CD14-positive monocyte (primary cell): Measurements from ENCODE around the gene OAS2. TPM values are rescaled to one million over a fixed set of nuclear protein-coding genes. Genes with fewer than 3 reads are reported as not detected.

Experiments used
- DNase-seq, 3 donors: peaks; one replicate each; pipeline ENCODE4 v3.0.0-alpha.2; 2011 to 2022
- H2AFZ ChIP-seq: 2 replicates; pipeline ENCODE4 v1.6.0; 2012; ENCODE audit warnings: mild to moderate bottlenecking, low read depth, low read length, inconsistent platforms; ENCODE audit not compliant: insufficient read depth, poor library complexity, severe bottlenecking
- H3K27ac ChIP-seq, 2 donors: 1 replicate in 1 of 2; 2 replicates in 1 of 2; pipeline ENCODE4 v1.5.1; 2012 to 2013; ENCODE audit warnings: low read length in 2 of 2, control low read depth in 1 of 2, inconsistent platforms in 1 of 2, low read depth in 1 of 2, mild to moderate bottlenecking in 1 of 2
- H3K27me3 ChIP-seq, 2 donors: one replicate each; pipeline versions ENCODE4 v1.6.0 to v1.6.1; 2011 to 2013; ENCODE audit warnings: low read length in 2 of 2; ENCODE audit not compliant: control insufficient read depth in 2 of 2, insufficient read depth in 2 of 2
- H3K36me3 ChIP-seq, 2 donors: replicated peaks in 1 of 2; 1 replicate in 1 of 2; 2 replicates in 1 of 2; pipeline versions ENCODE4 v1.5.1 to v1.6.1; 2012 to 2013; ENCODE audit warnings: low read length in 2 of 2, control low read depth in 1 of 2, inconsistent platforms in 1 of 2, mild to moderate bottlenecking in 1 of 2; ENCODE audit not compliant: insufficient read depth in 2 of 2, control insufficient read depth in 1 of 2
- H3K4me1 ChIP-seq, 2 donors: 1 replicate in 1 of 2; 2 replicates in 1 of 2; pipeline versions ENCODE4 v1.5.1 to v1.6.1; 2012 to 2013; ENCODE audit warnings: low read length in 2 of 2, control low read depth in 1 of 2, inconsistent platforms in 1 of 2, mild to moderate bottlenecking in 1 of 2, moderate library complexity in 1 of 2; ENCODE audit not compliant: insufficient read depth in 2 of 2, control insufficient read depth in 1 of 2
- H3K4me2 ChIP-seq: replicated peaks from 2 replicates; pipeline ENCODE3; 2012; ENCODE audit warnings: low read length, moderate library complexity, mild to moderate bottlenecking; ENCODE audit not compliant: poor library complexity, severe bottlenecking; ENCODE audit errors: extremely low read depth
- H3K4me3 ChIP-seq, 3 experiments: fragments of 200-600 bp in 1 of 3; sonication (generic) in 1 of 3; replicated peaks in 1 of 3; 1 replicate in 2 of 3; 2 replicates in 1 of 3; pipeline ENCODE4 v1.5.1; 2011 to 2013; ENCODE audit warnings: low read length in 3 of 3, mild to moderate bottlenecking in 3 of 3, control low read depth in 2 of 3, low read depth in 2 of 3, inconsistent platforms in 1 of 3, moderate library complexity in 1 of 3
- H3K79me2 ChIP-seq: 2 replicates; pipeline ENCODE4 v1.6.0; 2012; ENCODE audit warnings: mild to moderate bottlenecking, control low read depth, inconsistent platforms, low read length, moderate library complexity; ENCODE audit not compliant: insufficient read depth
- H3K9ac ChIP-seq: 2 replicates; pipeline ENCODE4 v1.6.0; 2017; ENCODE audit warnings: low read length, mild to moderate bottlenecking; ENCODE audit not compliant: insufficient read depth, poor library complexity, severe bottlenecking
- H3K9me3 ChIP-seq, 2 donors: replicated peaks in 1 of 2; 1 replicate in 1 of 2; 2 replicates in 1 of 2; pipeline versions ENCODE4 v1.5.1 to v1.6.1; 2012 to 2013; ENCODE audit warnings: low read length in 2 of 2, control low read depth in 1 of 2; ENCODE audit not compliant: control insufficient read depth in 1 of 2, insufficient read depth in 1 of 2
- H4K20me1 ChIP-seq: 2 replicates; pipeline ENCODE4 v1.6.0; 2012; ENCODE audit warnings: mild to moderate bottlenecking, low read length, control low read depth, moderate library complexity; ENCODE audit not compliant: insufficient read depth
- H3K27ac Mint-ChIP-seq, 7 donors: one replicate each; pipeline ENCODE4 v1.8.0; 2020; ENCODE audit warnings: mild to moderate bottlenecking in 7 of 7, mixed read lengths in 7 of 7, moderate library complexity in 6 of 7, inconsistent platforms in 2 of 7
- H3K27me3 Mint-ChIP-seq, 3 donors: one replicate each; pipeline ENCODE4 v1.8.0; 2021 to 2022; ENCODE audit warnings: low read depth in 3 of 3, mild to moderate bottlenecking in 3 of 3, mixed read lengths in 3 of 3, moderate library complexity in 3 of 3, inconsistent platforms in 1 of 3
- H3K36me3 Mint-ChIP-seq, 2 donors: one replicate each; pipeline ENCODE4 v1.8.0; 2020; ENCODE audit warnings: mixed read lengths in 2 of 2, inconsistent platforms in 1 of 2, mild to moderate bottlenecking in 1 of 2
- H3K4me1 Mint-ChIP-seq: one replicate; pipeline ENCODE4 v1.8.0; 2020; ENCODE audit warnings: mild to moderate bottlenecking, mixed read lengths
- H3K4me3 Mint-ChIP-seq, 2 donors: one replicate each; pipeline ENCODE4 v1.8.0; 2020; ENCODE audit warnings: mild to moderate bottlenecking in 2 of 2, mixed read lengths in 2 of 2, moderate library complexity in 1 of 2
- H3K9me3 Mint-ChIP-seq, 7 donors: one replicate each; pipeline ENCODE4 v1.8.0; 2020 to 2022; ENCODE audit warnings: mixed read lengths in 7 of 7, mild to moderate bottlenecking in 6 of 7, moderate library complexity in 6 of 7, inconsistent platforms in 2 of 7
- WGBS: methylation state at CpG from one replicate; pipeline ENCODE4 v1.1.5; 2013; ENCODE audit warnings: missing lambda C conversion rate; ENCODE audit not compliant: insufficient coverage; 5-methylcytosine and 5-hydroxymethylcytosine counted together
- intact Hi-C, 2 donors: fragments of 100-400 bp; cut with micrococcal nuclease; formaldehyde crosslinking; loops; one replicate each; pipeline versions ENCODE4 v1.15.0 to v1.15.1; 2023
- polyA plus RNA-seq, 3 donors: library from polyadenylated mRNA; depleted of rRNA in 1 of 3; unstranded in 2 of 3; stranded (reverse) in 1 of 3; fragments of 300-500 nt in 2 of 3; fragments of >200 nt in 1 of 3; fragmentation: Illumina TruSeq in 2 of 3; gene quantifications; 1 replicate in 2 of 3; 2 replicates in 1 of 3; pipeline ENCODE4 v1.2.3, GENCODE V29; 2012 to 2021
- TF ChIP-seq, protein P1 (sequence below): fragments of 200-600 bp; IDR thresholded peaks from one replicate; pipeline ENCODE4 v1.8.0; 2022; ENCODE audit warnings: antibody characterized with exemption, mild to moderate bottlenecking

Gene OAS2
- polyA plus RNA-seq, 3 donors, result 27.7 to 55.9 (median 40.1) TPM

DNA sequence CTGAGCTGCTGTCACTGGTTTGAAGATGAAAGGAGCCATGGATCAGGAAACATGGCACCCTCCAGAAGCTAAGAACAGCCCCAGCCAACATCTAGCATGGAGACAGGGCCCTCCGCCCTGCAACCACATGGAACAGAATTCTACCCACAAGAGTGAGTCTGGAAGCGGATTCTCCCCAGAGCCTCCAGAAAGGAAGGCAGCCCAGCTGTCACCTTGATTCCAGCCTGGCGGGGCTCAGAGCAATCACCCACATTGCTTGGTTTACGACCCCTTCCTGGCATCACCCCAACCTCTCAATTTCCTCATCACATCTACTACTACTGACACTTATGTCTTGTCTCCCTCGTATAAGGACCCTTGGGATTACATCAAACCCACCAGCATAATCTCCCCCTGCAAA lies 38.5 kb downstream of the OAS2 start:
- no peaks in the 10 kb centered on the region for H3K27me3 ChIP-seq
- WGBS, result 89% methylated on average over 3 of the region's 5 CpGs
- H2AFZ ChIP-seq, result no peak overlapping the region
- no peak overlapping the region for H3K4me3 ChIP-seq
- Mint-ChIP-seq H3K9me3 (peaks cover 0 to 6% (median 3%) of the 10 kb centered on the region in 7 donors), H3K4me1 (no peaks in the 10 kb centered on the region), H3K36me3 (peaks cover under 1 to 1% of the 10 kb centered on the region in 2 donors), H3K27ac (no peak overlapping the region), H3K27me3 (peaks cover 9 to 14% (median 9%) of the 10 kb centered on the region in 3 donors), H3K4me3 (no peak overlapping the region)
- no peak overlapping the region for H3K27ac ChIP-seq
- H3K4me1 ChIP-seq, result no peaks in the 10 kb centered on the region
- no peak overlapping the region for H3K4me2 ChIP-seq
- H4K20me1 ChIP-seq, result no peaks in the 10 kb centered on the region
- H3K9me3 ChIP-seq, result peaks cover under 1% of the 10 kb centered on the region in 2 donors
- no peak overlapping the region for H3K9ac ChIP-seq
- H3K79me2 ChIP-seq, result no peaks in the 10 kb centered on the region
- peaks cover 0 to under 1% of the 10 kb centered on the region in 2 donors for H3K36me3 ChIP-seq
- TF ChIP-seq, protein P1, sequence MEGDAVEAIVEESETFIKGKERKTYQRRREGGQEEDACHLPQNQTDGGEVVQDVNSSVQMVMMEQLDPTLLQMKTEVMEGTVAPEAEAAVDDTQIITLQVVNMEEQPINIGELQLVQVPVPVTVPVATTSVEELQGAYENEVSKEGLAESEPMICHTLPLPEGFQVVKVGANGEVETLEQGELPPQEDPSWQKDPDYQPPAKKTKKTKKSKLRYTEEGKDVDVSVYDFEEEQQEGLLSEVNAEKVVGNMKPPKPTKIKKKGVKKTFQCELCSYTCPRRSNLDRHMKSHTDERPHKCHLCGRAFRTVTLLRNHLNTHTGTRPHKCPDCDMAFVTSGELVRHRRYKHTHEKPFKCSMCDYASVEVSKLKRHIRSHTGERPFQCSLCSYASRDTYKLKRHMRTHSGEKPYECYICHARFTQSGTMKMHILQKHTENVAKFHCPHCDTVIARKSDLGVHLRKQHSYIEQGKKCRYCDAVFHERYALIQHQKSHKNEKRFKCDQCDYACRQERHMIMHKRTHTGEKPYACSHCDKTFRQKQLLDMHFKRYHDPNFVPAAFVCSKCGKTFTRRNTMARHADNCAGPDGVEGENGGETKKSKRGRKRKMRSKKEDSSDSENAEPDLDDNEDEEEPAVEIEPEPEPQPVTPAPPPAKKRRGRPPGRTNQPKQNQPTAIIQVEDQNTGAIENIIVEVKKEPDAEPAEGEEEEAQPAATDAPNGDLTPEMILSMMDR, result no peak
- DNase-seq, result no peak
- intact Hi-C loops, result no loop called here

DNA sequence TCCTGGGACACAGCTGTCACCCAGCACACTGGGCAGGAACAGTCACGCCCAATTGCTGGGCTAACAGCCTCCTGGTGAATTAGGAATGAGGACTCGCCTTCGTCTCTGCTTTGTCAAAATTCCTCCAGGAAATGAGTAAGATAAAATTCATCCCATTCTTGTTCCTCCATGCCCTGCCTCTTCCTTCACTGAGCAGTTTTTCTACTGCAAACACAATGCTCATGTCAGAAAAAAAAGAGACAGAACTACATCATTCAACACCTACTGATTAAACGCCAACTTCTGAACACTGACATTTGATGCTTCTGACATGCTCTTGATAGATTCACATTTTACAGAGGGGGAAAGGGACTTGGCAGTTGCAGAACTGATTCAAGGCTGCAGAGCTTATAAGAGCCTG lies 40.7 kb downstream of the OAS2 start:
- WGBS, result 88% methylated on average over 1 of the region's 4 CpGs
- intact Hi-C loops, result no loop called here
- Histone ChIP-seq H3K27me3 (no peaks in the 10 kb centered on the region), H3K4me3 (no peak overlapping the region), H3K4me1 (no peaks in the 10 kb centered on the region), H3K9ac (no peak overlapping the region), H3K27ac (no peak overlapping the region), H3K36me3 (no peaks in the 10 kb centered on the region), H4K20me1 (no peaks in the 10 kb centered on the region), H3K9me3 (no peaks in the 10 kb centered on the region), H2AFZ (no peak overlapping the region), H3K4me2 (no peak overlapping the region), H3K79me2 (no peaks in the 10 kb centered on the region)
- DNase-seq, result no peak
- H3K27me3 Mint-ChIP-seq, result peaks cover 13 to 16% (median 16%) of the 10 kb centered on the region in 3 donors
- no peak overlapping the region for H3K4me3 Mint-ChIP-seq
- H3K4me1 Mint-ChIP-seq, result no peaks in the 10 kb centered on the region
- no peak overlapping the region for H3K27ac Mint-ChIP-seq
- peaks cover 0 to 5% (median 0%) of the 10 kb centered on the region in 7 donors for H3K9me3 Mint-ChIP-seq
- TF ChIP-seq, protein P1, result no peak
- H3K36me3 Mint-ChIP-seq, result no peaks in the 10 kb centered on the region
